ENCODE results near the gene PREB. TPM values are rescaled to one million over a fixed set of nuclear protein-coding genes. Genes with fewer than 3 reads are reported as not detected.

The PREB gene
- total RNA-seq, 1 donor from 2014 or later: 56.3 TPM

- Mint-ChIP-seq H3K9me3 (no peaks in the 10 kb centered on the region), H3K27me3 (ENCODE audit: low read depth) (peaks cover 21% of the 10 kb centered on the region), H3K4me3 (no peak overlapping the region), H3K4me1 (no peaks in the 10 kb centered on the region), H3K36me3 (ENCODE audit: low read depth) (no peaks in the 10 kb centered on the region), H3K27ac (ENCODE audit: unreplicated experiment) (no peak overlapping the region)
- no peak for DNase-seq (ENCODE audit: low read depth, low spot score)
- no peak for TF ChIP-seq CTCF (conservative IDR thresholded peaks at IDR 0.05)
Observed at GRCh38 chr2:27170581-27171337, 36.3 kb upstream of the PREB start.

- H3K4me3 Mint-ChIP-seq: no peak overlapping the region
- H3K4me1 Mint-ChIP-seq: no peaks in the 10 kb centered on the region
- no peaks in the 10 kb centered on the region for H3K36me3 Mint-ChIP-seq (ENCODE audit: low read depth)
- no peak for DNase-seq (ENCODE audit: low read depth, low spot score)
- peaks cover 12% of the 10 kb centered on the region for H3K27me3 Mint-ChIP-seq (ENCODE audit: low read depth)
- no peak overlapping the region for H3K27ac Mint-ChIP-seq (ENCODE audit: unreplicated experiment)
- TF ChIP-seq CTCF (conservative IDR thresholded peaks at IDR 0.05): no peak
- H3K9me3 Mint-ChIP-seq: no peaks in the 10 kb centered on the region
Observed at GRCh38 chr2:27164960-27165763, 30.7 kb upstream of the PREB start.

- no peak overlapping the region for H3K4me3 Mint-ChIP-seq
- H3K27me3 Mint-ChIP-seq (ENCODE audit: low read depth): peaks cover 3% of the 10 kb centered on the region
- H3K27ac Mint-ChIP-seq (ENCODE audit: unreplicated experiment): no peak overlapping the region
- no peak for DNase-seq (ENCODE audit: low read depth, low spot score)
- no peak for TF ChIP-seq CTCF (conservative IDR thresholded peaks at IDR 0.05)
- no peaks in the 10 kb centered on the region for H3K9me3 Mint-ChIP-seq
- H3K36me3 Mint-ChIP-seq (ENCODE audit: low read depth): no peaks in the 10 kb centered on the region
- H3K4me1 Mint-ChIP-seq: no peaks in the 10 kb centered on the region
Observed at GRCh38 chr2:27162151-27163121, 28.0 kb upstream of the PREB start.

- DNase-seq (ENCODE audit: low read depth, low spot score): no peak
- no peak overlapping the region for H3K4me3 Mint-ChIP-seq
- TF ChIP-seq CTCF (conservative IDR thresholded peaks at IDR 0.05): no peak
- H3K9me3 Mint-ChIP-seq: no peaks in the 10 kb centered on the region
- no peaks in the 10 kb centered on the region for H3K36me3 Mint-ChIP-seq (ENCODE audit: low read depth)
- H3K27me3 Mint-ChIP-seq (ENCODE audit: low read depth): no peaks in the 10 kb centered on the region
- H3K27ac Mint-ChIP-seq (ENCODE audit: unreplicated experiment): no peak overlapping the region
- H3K4me1 Mint-ChIP-seq: no peaks in the 10 kb centered on the region
Observed at GRCh38 chr2:27160191-27160590, 25.8 kb upstream of the PREB start.

GRCh38 chr2:27159271-27159670 is 24.8 kb upstream of the PREB start:
- Mint-ChIP-seq H3K27ac (ENCODE audit: unreplicated experiment) (no peak overlapping the region), H3K9me3 (no peaks in the 10 kb centered on the region), H3K36me3 (ENCODE audit: low read depth) (no peaks in the 10 kb centered on the region), H3K27me3 (ENCODE audit: low read depth) (no peaks in the 10 kb centered on the region), H3K4me3 (no peak overlapping the region), H3K4me1 (no peaks in the 10 kb centered on the region)
- no peak for TF ChIP-seq CTCF (conservative IDR thresholded peaks at IDR 0.05)
- no peak for DNase-seq (ENCODE audit: low read depth, low spot score)

Data from neural crest cell (in vitro differentiated cells).